HCT116 (cell line): ENCODE results near the gene RILPL2. TPM values are rescaled to one million over a fixed set of nuclear protein-coding genes. Genes with fewer than 3 reads are reported as not detected.
"Not testable (repeated sequence)": the region's sequence is repeated elsewhere in the genome, so short reads cannot be mapped to it uniquely, and the experiment has no call there.

ENCODE experiments used
- ATAC-seq: fragments of 200-7000 bp; cut with Tn5 transposase; 2 replicates; pipeline ENCODE4 v1.9.1; 2020; ENCODE audit warnings: mild to moderate bottlenecking, moderate library complexity
- BruUV-seq: library from RNA; stranded (reverse); fragments of 400-500 nt; replicated peaks from 2 replicates; lab custom pipeline; 2021; lab: Mats Ljungman, UMichigan
- CTCF ChIA-PET: fragments of 300-600 bp; sonication (Branson Sonifier 250); formaldehyde crosslinking; loops from one replicate; lab custom pipeline; 2021; ENCODE audit warnings: antibody characterized with exemption; lab: Charles Lee
- POLR2A ChIA-PET: fragments of 300-600, 350-600 bp; sonication (Branson Sonifier 250); formaldehyde crosslinking; loops from one replicate; lab custom pipeline; 2021; ENCODE audit warnings: antibody characterized with exemption; lab: Charles Lee
- RAD21 ChIA-PET, 2 experiments: fragments of 300-600 bp; sonication (Branson Sonifier 250); formaldehyde crosslinking; loops; one replicate each; lab custom pipeline; 2023; ENCODE audit warnings: low total read pairs in 2 of 2; ENCODE audit not compliant: uncharacterized antibody in 2 of 2, unreplicated experiment in 2 of 2, low non-redundant PET in 1 of 2; lab: Charles Lee
- DNase-seq: peaks from one replicate; pipeline ENCODE4 v3.0.0-alpha.2; 2010; ENCODE audit warnings: low read depth, low spot score
- H2AFZ ChIP-seq: fragments of 200-600 bp; shearing (Covaris generic), sonication (generic); 2 replicates; pipeline ENCODE4 v1.6.1; 2017; ENCODE audit warnings: low read depth, mixed run types, mixed read lengths, antibody characterized with exemption, low read length; ENCODE audit not compliant: poor library complexity, severe bottlenecking
- H3K27ac ChIP-seq: 2 replicates; pipeline ENCODE4 v1.5.1; 2012; ENCODE audit warnings: low read depth, low read length
- H3K27me3 ChIP-seq: fragments of 200-600 bp; sonication (generic); 2 replicates; pipeline ENCODE4 v1.6.1; 2016; ENCODE audit warnings: mixed run types, low read length, mixed read lengths; ENCODE audit not compliant: insufficient read depth
- H3K36me3 ChIP-seq, 2 experiments: fragments of 200-500 bp in 1 of 2; fragments of 200-600 bp in 1 of 2; sonication (Bioruptor generic) in 1 of 2; sonication (generic) in 1 of 2; 2 replicates each; pipeline versions ENCODE4 v1.5.1 to v1.6.1; 2014 to 2016; ENCODE audit warnings: low read length in 2 of 2, inconsistent platforms in 1 of 2, mixed read lengths in 1 of 2, mixed run types in 1 of 2; ENCODE audit not compliant: insufficient read depth in 2 of 2, control insufficient read depth in 1 of 2
- H3K4me1 ChIP-seq, 2 experiments: fragments of 200-600 bp in 1 of 2; sonication (generic) in 1 of 2; 2 replicates each; pipeline versions ENCODE4 v1.5.1 to v1.6.1; 2012 to 2017; ENCODE audit warnings: low read length in 2 of 2, inconsistent platforms in 1 of 2, mild to moderate bottlenecking in 1 of 2, mixed read lengths in 1 of 2, mixed run types in 1 of 2, moderate library complexity in 1 of 2; ENCODE audit not compliant: insufficient read depth in 2 of 2, control insufficient read depth in 1 of 2
- H3K4me2 ChIP-seq: fragments of 200-600 bp; sonication (generic); 2 replicates; pipeline ENCODE4 v1.6.1; 2017; ENCODE audit warnings: mixed run types, low read length, mixed read lengths
- H3K4me3 ChIP-seq, 2 experiments: fragments of 200-600 bp in 1 of 2; sonication (generic) in 1 of 2; replicated peaks in 1 of 2; 2 replicates each; pipeline ENCODE4 v1.5.1; 2011 to 2016; ENCODE audit warnings: low read length in 2 of 2, control low read depth in 1 of 2, low read depth in 1 of 2, mild to moderate bottlenecking in 1 of 2, mixed read lengths in 1 of 2, mixed run types in 1 of 2
- H3K79me2 ChIP-seq: fragments of 200-600 bp; sonication (generic); 2 replicates; pipeline ENCODE4 v1.6.1; 2017; ENCODE audit warnings: mild to moderate bottlenecking, mixed run types, low read length, moderate library complexity, mixed read lengths; ENCODE audit not compliant: insufficient read depth
- H3K9ac ChIP-seq: fragments of 200-600 bp; sonication (generic); 2 replicates; pipeline ENCODE4 v1.6.1; 2016; ENCODE audit warnings: low read length, mixed read lengths
- H3K9me2 ChIP-seq: fragments of 200-600 bp; sonication (generic), shearing (Covaris generic); 2 replicates; pipeline ENCODE4 v1.6.1; 2017; ENCODE audit warnings: mixed run types, mild to moderate bottlenecking, moderate library complexity; ENCODE audit not compliant: insufficient read depth
- H3K9me3 ChIP-seq, 2 experiments: fragments of 200-500 bp in 1 of 2; fragments of 200-600 bp in 1 of 2; sonication (Bioruptor generic) in 1 of 2; sonication (generic) in 1 of 2; 2 replicates each; pipeline ENCODE4 v1.6.1; 2014 to 2017; ENCODE audit warnings: low read length in 2 of 2, mixed read lengths in 2 of 2, inconsistent platforms in 1 of 2, low read depth in 1 of 2, mild to moderate bottlenecking in 1 of 2, mixed run types in 1 of 2, moderate library complexity in 1 of 2; ENCODE audit not compliant: control insufficient read depth in 1 of 2, insufficient read depth in 1 of 2
- H4K20me1 ChIP-seq: fragments of 200-600 bp; sonication (generic), shearing (Covaris generic); 2 replicates; pipeline ENCODE4 v1.6.1; 2017; ENCODE audit warnings: mixed run types, mild to moderate bottlenecking, moderate library complexity; ENCODE audit not compliant: insufficient read depth
- EGR1 ChIP-seq: IDR thresholded peaks from 2 replicates; pipeline ENCODE4 v1.6.1; 2012; ENCODE audit warnings: low read depth
- EZH2phosphoT487 ChIP-seq: fragments of 200-600 bp; IDR thresholded peaks from 2 replicates; pipeline ENCODE4 v1.6.1; 2018; ENCODE audit warnings: antibody characterized with exemption, borderline replicate concordance
- JUND ChIP-seq: IDR thresholded peaks from 2 replicates; pipeline ENCODE4 v1.6.1; 2012
- REST ChIP-seq: IDR thresholded peaks from 2 replicates; pipeline ENCODE4 v1.6.1; 2012; ENCODE audit warnings: low read depth
- SP1 ChIP-seq: IDR thresholded peaks from 2 replicates; pipeline ENCODE4 v1.6.1; 2012; ENCODE audit warnings: low read depth
- TCF7L2 ChIP-seq: IDR thresholded peaks from 2 replicates; pipeline ENCODE4 v1.7.0; 2011; ENCODE audit warnings: borderline replicate concordance, inconsistent platforms; ENCODE audit not compliant: insufficient read depth, insufficient read length; ENCODE audit errors: extremely low read depth
- YY1 ChIP-seq: IDR thresholded peaks from 2 replicates; pipeline ENCODE4 v1.6.1; 2011; ENCODE audit warnings: low read length, low read depth, moderate library complexity, mild to moderate bottlenecking; ENCODE audit not compliant: insufficient replicate concordance; ENCODE audit errors: extremely low read depth
- intact Hi-C: fragments of 100-400 bp; cut with micrococcal nuclease; formaldehyde crosslinking; loops from 2 replicates; pipeline ENCODE4 v1.10.0; 2022
- total RNA-seq: library from RNA; stranded (reverse); gene quantifications from one replicate; pipeline ENCODE4 v1.2.1, GENCODE V29; 2021; ENCODE audit not compliant: unreplicated experiment

The RILPL2 gene
- total RNA-seq, 1 experiment from 2014 or later: 2.3 TPM

- H3K27me3 ChIP-seq, H3K9me2 ChIP-seq, CTCF ChIA-PET, intact Hi-C loops, RAD21 ChIA-PET, H4K20me1 ChIP-seq, ATAC-seq, H3K27ac ChIP-seq, H2AFZ ChIP-seq, H3K4me2 ChIP-seq, BruUV-seq, H3K4me3 ChIP-seq, H3K36me3 ChIP-seq, H3K9ac ChIP-seq, H3K9me3 ChIP-seq, DNase-seq: not testable (repeated sequence)
- peaks cover 12% of the 10 kb centered on the region for H3K79me2 ChIP-seq
- POLR2A ChIA-PET: interaction anchor here (1.9 kb wide), 1 partner anchor 15 kb away, joined by 8 read pairs; the partner anchor contains the start of gene KMT5A
- H3K4me1 ChIP-seq: peaks cover 5 to 18% of the 10 kb centered on the region in 2 experiments; a peak in 3 of 4 replicates
Measured at GRCh38 chr12:123368431-123368830, 68.1 kb downstream of the RILPL2 start.

- no peak for DNase-seq
- POLR2A ChIA-PET: interaction anchor here (1.9 kb wide), 1 partner anchor 16 kb away, joined by 8 read pairs; the partner anchor contains the start of gene KMT5A
- no peak for TF ChIP-seq JUND
- no peak for TF ChIP-seq YY1
- no peak for TF ChIP-seq REST
- no peak for TF ChIP-seq TCF7L2
- TF ChIP-seq EZH2phosphoT487: no peak
- no peak for TF ChIP-seq SP1
- no peak for TF ChIP-seq EGR1
- Histone ChIP-seq H4K20me1 (peaks cover 6% of the 10 kb centered on the region; the same call in 1 of the 2 replicates), H3K27ac (no peak overlapping the region), H3K36me3 (no peaks in the 10 kb centered on the region), H3K9ac (no peak overlapping the region), H3K4me3 (no peak overlapping the region), H3K79me2 (peaks cover 21% of the 10 kb centered on the region), H3K9me3 (no peaks in the 10 kb centered on the region), H3K27me3 (no peaks in the 10 kb centered on the region), H3K9me2 (no peaks in the 10 kb centered on the region), H3K4me2 (no peak overlapping the region), H3K4me1 (peaks cover 9 to 27% of the 10 kb centered on the region in 2 experiments; a peak in 3 of 4 replicates), H2AFZ (no peak overlapping the region)
- no peak for ATAC-seq
- CTCF ChIA-PET: no interaction called here
- intact Hi-C loops: no loop called here
- RAD21 ChIA-PET: no interaction called here
- no TSS peak for BruUV-seq
Measured at GRCh38 chr12:123367511-123367910, 69.0 kb downstream of the RILPL2 start.

Other genes with a start within 250 kb of the RILPL2 start
- gene MPHOSPH9, start 203.5 kb downstream of the RILPL2 start, total RNA-seq: 44.9 TPM
- 27.0 TPM for gene MTRFR, start 203.2 kb downstream of the RILPL2 start, total RNA-seq
- 151 TPM for gene CDK2AP1, start 164.8 kb downstream of the RILPL2 start, total RNA-seq
- 43.8 TPM for gene SBNO1, start 71.8 kb downstream of the RILPL2 start, total RNA-seq
- gene KMT5A, start 52.6 kb downstream of the RILPL2 start, total RNA-seq: 64.8 TPM
- gene SNRNP35, start 21.5 kb upstream of the RILPL2 start, total RNA-seq: 12.4 TPM
- 11.8 TPM for gene RILPL1, start 97.0 kb upstream of the RILPL2 start, total RNA-seq
- gene TMED2, start 147.9 kb upstream of the RILPL2 start, total RNA-seq: 242 TPM
- gene DDX55, start 165.4 kb upstream of the RILPL2 start, total RNA-seq: 41.8 TPM
- 41.7 TPM for gene EIF2B1, start 197.0 kb upstream of the RILPL2 start, total RNA-seq
- 94.0 TPM for gene GTF2H3, start 197.1 kb upstream of the RILPL2 start, total RNA-seq
- gene TCTN2, start 234.4 kb upstream of the RILPL2 start, total RNA-seq: 12.1 TPM